Measurements from ENCODE around the gene CXCR4.

The CXCR4 gene

DNA sequence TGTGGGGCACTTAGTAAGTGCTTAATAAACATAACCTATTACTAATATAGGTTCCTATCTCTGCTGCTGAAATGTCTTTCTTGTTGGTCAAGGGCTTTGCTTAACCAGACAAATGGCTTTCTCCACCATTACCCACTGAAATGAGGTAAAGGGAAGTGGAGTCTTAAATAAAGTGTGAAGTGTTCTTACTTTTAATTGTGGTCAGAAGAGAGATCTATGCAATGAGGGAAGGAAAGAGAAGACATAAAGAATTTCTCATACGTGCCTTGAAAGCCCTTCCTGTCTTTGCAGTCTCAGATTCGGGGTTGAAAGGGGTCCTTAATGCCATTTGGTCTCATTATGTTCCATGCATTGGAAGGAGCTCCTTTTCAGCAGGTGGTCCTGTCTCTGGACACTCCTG, 6.9 kb upstream of the CXCR4 start:
- Histone ChIP-seq H3K36me3 (ENCODE audit: insufficient read depth, low read length) (no peaks in the 10 kb centered on the region), H3K27me3 (ENCODE audit: insufficient read depth, low read length, poor library complexity, severe bottlenecking) (no peaks in the 10 kb centered on the region), H3K79me2 (ENCODE audit: insufficient read depth, low read length) (peaks cover 6% of the 10 kb centered on the region), H2AFZ (ENCODE audit: low read length) (0 out of 2 replicates have a peak overlapping the region, but pooled peaks have one; percentile 9), H3K9ac (ENCODE audit: low read depth, low read length, poor library complexity, severe bottlenecking) (peak overlapping the region; percentile 40), H3K4me3 (ENCODE audit: low read length, poor library complexity, severe bottlenecking) (peak overlapping the region; percentile 1), H3K4me2 (ENCODE audit: low read depth, low read length, poor library complexity, severe bottlenecking) (peak overlapping the region; percentile 39), H3K9me2 (replicated peaks; ENCODE audit: low read depth, low read length) (no peaks in the 10 kb centered on the region), H3F3A (ENCODE audit: low read depth) (no peaks in the 10 kb centered on the region), H3K4me1 (ENCODE audit: insufficient read depth, low read length, poor library complexity, severe bottlenecking) (peaks cover 95% of the 10 kb centered on the region), H3K9me3 (ENCODE audit: insufficient read depth, low read depth, low read length) (no peaks in the 10 kb centered on the region), H4K20me1 (ENCODE audit: insufficient read depth, low read length, poor library complexity, severe bottlenecking) (no peaks in the 10 kb centered on the region)
- no peak for TF ChIP-seq CTCF (conservative IDR thresholded peaks at IDR 0.05; ENCODE audit: low read length)
- TF ChIP-seq EZH2phosphoT487 (IDR thresholded peaks at IDR 0.05; ENCODE audit: borderline replicate concordance) = no peak

- Histone ChIP-seq H3K4me1 (ENCODE audit: insufficient read depth, low read length, poor library complexity, severe bottlenecking) (peaks cover 82% of the 10 kb centered on the region), H3K9me3 (ENCODE audit: insufficient read depth, low read depth, low read length) (no peaks in the 10 kb centered on the region), H4K20me1 (ENCODE audit: insufficient read depth, low read length, poor library complexity, severe bottlenecking) (no peaks in the 10 kb centered on the region), H3K27me3 (ENCODE audit: insufficient read depth, low read length, poor library complexity, severe bottlenecking) (no peaks in the 10 kb centered on the region), H3K4me3 (ENCODE audit: low read length, poor library complexity, severe bottlenecking) (no peak overlapping the region), H3K36me3 (ENCODE audit: insufficient read depth, low read length) (no peaks in the 10 kb centered on the region), H3K9me2 (replicated peaks; ENCODE audit: low read depth, low read length) (no peaks in the 10 kb centered on the region), H3K4me2 (ENCODE audit: low read depth, low read length, poor library complexity, severe bottlenecking) (no peak overlapping the region), H3F3A (ENCODE audit: low read depth) (peaks cover 4% of the 10 kb centered on the region; the same call in 1 of the 2 replicates), H3K79me2 (ENCODE audit: insufficient read depth, low read length) (peaks cover 19% of the 10 kb centered on the region), H2AFZ (ENCODE audit: low read length) (no peak overlapping the region), H3K9ac (ENCODE audit: low read depth, low read length, poor library complexity, severe bottlenecking) (no peak overlapping the region)
- no peak for TF ChIP-seq EZH2phosphoT487 (IDR thresholded peaks at IDR 0.05; ENCODE audit: borderline replicate concordance)
- no peak for TF ChIP-seq CTCF (conservative IDR thresholded peaks at IDR 0.05; ENCODE audit: low read length)
These were observed 4.7 kb upstream of the CXCR4 start for GRCh38 chr2:136122661-136123060.

DNA sequence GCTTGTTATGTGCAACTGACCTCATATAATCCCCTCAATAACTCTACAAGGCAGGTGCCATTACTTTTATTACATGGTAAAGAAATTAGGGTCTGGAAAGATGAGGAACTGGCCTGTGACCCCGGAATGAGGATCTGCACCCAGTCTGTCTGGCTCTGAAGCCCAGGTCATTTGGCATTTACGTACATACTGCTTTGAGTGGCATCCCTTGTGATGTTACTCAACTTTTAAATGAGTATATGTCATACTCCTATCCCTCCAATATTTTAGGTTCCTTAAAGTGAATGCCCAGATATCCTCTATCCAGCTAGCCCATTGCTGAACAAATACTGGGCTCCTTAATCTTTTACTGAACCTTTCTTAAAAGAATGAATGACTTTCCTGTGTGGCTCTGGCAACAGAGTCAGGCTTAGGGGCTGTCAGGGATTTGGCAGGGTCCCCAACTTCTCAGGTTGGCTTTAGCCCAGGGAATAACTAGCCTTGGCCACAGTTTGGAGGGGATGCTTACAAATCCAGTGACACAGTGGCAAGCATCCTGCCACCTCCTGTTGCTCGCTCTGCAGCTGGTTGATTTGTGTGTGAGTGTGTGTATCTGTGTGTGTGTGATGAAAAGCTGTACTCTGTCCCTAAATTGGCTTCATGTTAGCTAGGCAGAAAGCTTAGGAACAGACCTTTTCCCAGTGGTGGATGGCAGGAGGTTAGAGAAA, 3.4 kb upstream of the CXCR4 start:
- peaks cover 68% of the 10 kb centered on the region for H3K4me1 ChIP-seq (ENCODE audit: insufficient read depth, low read length, poor library complexity, severe bottlenecking)
- no peak overlapping the region for H3K4me3 ChIP-seq (ENCODE audit: low read length, poor library complexity, severe bottlenecking)
- H3F3A ChIP-seq (ENCODE audit: low read depth) = peaks cover 4% of the 10 kb centered on the region; the same call in 1 of the 2 replicates
- H3K9me2 ChIP-seq (replicated peaks; ENCODE audit: low read depth, low read length) = no peaks in the 10 kb centered on the region
- H3K36me3 ChIP-seq (ENCODE audit: insufficient read depth, low read length) = 0 out of 2 replicates have a peak, but pooled peaks cover 3% of the 10 kb centered on the region
- H3K4me2 ChIP-seq (ENCODE audit: low read depth, low read length, poor library complexity, severe bottlenecking) = no peak overlapping the region
- H2AFZ ChIP-seq (ENCODE audit: low read length) = no peak overlapping the region
- H3K9me3 ChIP-seq (ENCODE audit: insufficient read depth, low read depth, low read length) = no peaks in the 10 kb centered on the region
- H3K79me2 ChIP-seq (ENCODE audit: insufficient read depth, low read length) = peaks cover 32% of the 10 kb centered on the region
- TF ChIP-seq CTCF (conservative IDR thresholded peaks at IDR 0.05; ENCODE audit: low read length) = no peak
- peak overlapping the region; percentile 31 for H3K9ac ChIP-seq (ENCODE audit: low read depth, low read length, poor library complexity, severe bottlenecking)
- peaks cover 12% of the 10 kb centered on the region for H3K27me3 ChIP-seq (ENCODE audit: insufficient read depth, low read length, poor library complexity, severe bottlenecking)
- H4K20me1 ChIP-seq (ENCODE audit: insufficient read depth, low read length, poor library complexity, severe bottlenecking) = peaks cover 13% of the 10 kb centered on the region

All from Loucy (cell line).